ENCODE data around the gene PPP1R12B. TPM values are rescaled to one million over a fixed set of nuclear protein-coding genes. Genes with fewer than 3 reads are reported as not detected.
"Not testable (repeated sequence)": the region's sequence is repeated elsewhere in the genome, so short reads cannot be mapped to it uniquely, and the experiment has no call there.

Gene PPP1R12B
- total RNA-seq, 1 experiment from 2014 or later = 17.0 TPM

- no peak for DNase-seq (ENCODE audit: low spot score)
- H3K36me3 ChIP-seq (ENCODE audit: insufficient read depth, low read length, poor library complexity, severe bottlenecking) = no peaks in the 10 kb centered on the region
- no peak overlapping the region for H3K27ac ChIP-seq (ENCODE audit: low read depth, low read length, poor library complexity, severe bottlenecking)
- POLR2A ChIA-PET (ENCODE audit: low non-redundant PET) = no interaction called here
- H3K4me3 ChIP-seq (ENCODE audit: low read depth, low read length, poor library complexity, severe bottlenecking) = no peak overlapping the region
- CTCF ChIA-PET = no interaction called here
- no TSS peak for BruUV-seq (replicated peaks)
- H3K27me3 ChIP-seq (replicated peaks; ENCODE audit: insufficient read depth, low read depth, low read length, poor library complexity) = no peaks in the 10 kb centered on the region
- H3K9me3 ChIP-seq (ENCODE audit: low read depth, low read length, poor library complexity, severe bottlenecking) = no peaks in the 10 kb centered on the region
- TF ChIP-seq CTCF (conservative IDR thresholded peaks at IDR 0.05; ENCODE audit: low read depth, low read length) (no peak), EZH2 (IDR thresholded peaks at IDR 0.05; ENCODE audit: borderline replicate concordance, low read depth, low read length, poor library complexity, severe bottlenecking) (no peak)
- H3K4me1 ChIP-seq (ENCODE audit: insufficient read depth, low read length, poor library complexity, severe bottlenecking) = no peaks in the 10 kb centered on the region
- intact Hi-C loops (cut with micrococcal nuclease; ENCODE audit: unreplicated experiment) = no loop called here
These were observed 173.4 kb downstream of the PPP1R12B start for GRCh38 chr1:202521886-202522285.

- CTCF ChIA-PET = interaction anchor here (1.2 kb wide), 1 partner anchor 52 kb away, joined by 3 read pairs; no protein-coding TSS in a partner anchor
- H3K27ac ChIP-seq (ENCODE audit: low read depth, low read length, poor library complexity, severe bottlenecking); BruUV-seq (replicated peaks); POLR2A ChIA-PET (ENCODE audit: low non-redundant PET); intact Hi-C loops (cut with micrococcal nuclease; ENCODE audit: unreplicated experiment); DNase-seq (ENCODE audit: low spot score); H3K4me1 ChIP-seq (ENCODE audit: insufficient read depth, low read length, poor library complexity, severe bottlenecking); H3K9me3 ChIP-seq (ENCODE audit: low read depth, low read length, poor library complexity, severe bottlenecking); H3K4me3 ChIP-seq (ENCODE audit: low read depth, low read length, poor library complexity, severe bottlenecking); H3K36me3 ChIP-seq (ENCODE audit: insufficient read depth, low read length, poor library complexity, severe bottlenecking); H3K27me3 ChIP-seq (replicated peaks; ENCODE audit: insufficient read depth, low read depth, low read length, poor library complexity): not testable (repeated sequence)
These were observed 177.6 kb downstream of the PPP1R12B start for GRCh38 chr1:202526056-202526455.

GRCh38 chr1:202528096-202528722, 179.7 kb downstream of the PPP1R12B start:
- H3K9me3 ChIP-seq (ENCODE audit: low read depth, low read length, poor library complexity, severe bottlenecking); DNase-seq (ENCODE audit: low spot score); POLR2A ChIA-PET (ENCODE audit: low non-redundant PET); CTCF ChIA-PET; H3K4me1 ChIP-seq (ENCODE audit: insufficient read depth, low read length, poor library complexity, severe bottlenecking); intact Hi-C loops (cut with micrococcal nuclease; ENCODE audit: unreplicated experiment); H3K4me3 ChIP-seq (ENCODE audit: low read depth, low read length, poor library complexity, severe bottlenecking); BruUV-seq (replicated peaks); H3K27me3 ChIP-seq (replicated peaks; ENCODE audit: insufficient read depth, low read depth, low read length, poor library complexity); H3K27ac ChIP-seq (ENCODE audit: low read depth, low read length, poor library complexity, severe bottlenecking); H3K36me3 ChIP-seq (ENCODE audit: insufficient read depth, low read length, poor library complexity, severe bottlenecking): not testable (repeated sequence)

GRCh38 chr1:202530686-202531085, 182.2 kb downstream of the PPP1R12B start:
- H3K36me3 ChIP-seq (ENCODE audit: insufficient read depth, low read length, poor library complexity, severe bottlenecking); H3K27me3 ChIP-seq (replicated peaks; ENCODE audit: insufficient read depth, low read depth, low read length, poor library complexity); H3K4me3 ChIP-seq (ENCODE audit: low read depth, low read length, poor library complexity, severe bottlenecking); intact Hi-C loops (cut with micrococcal nuclease; ENCODE audit: unreplicated experiment); H3K27ac ChIP-seq (ENCODE audit: low read depth, low read length, poor library complexity, severe bottlenecking); POLR2A ChIA-PET (ENCODE audit: low non-redundant PET); BruUV-seq (replicated peaks); CTCF ChIA-PET; H3K4me1 ChIP-seq (ENCODE audit: insufficient read depth, low read length, poor library complexity, severe bottlenecking); DNase-seq (ENCODE audit: low spot score); H3K9me3 ChIP-seq (ENCODE audit: low read depth, low read length, poor library complexity, severe bottlenecking): not testable (repeated sequence)

- no peak for TF ChIP-seq CTCF (conservative IDR thresholded peaks at IDR 0.05; ENCODE audit: low read depth, low read length)
- no peak for TF ChIP-seq EZH2 (IDR thresholded peaks at IDR 0.05; ENCODE audit: borderline replicate concordance, low read depth, low read length, poor library complexity, severe bottlenecking)
- Histone ChIP-seq H3K36me3 (ENCODE audit: insufficient read depth, low read length, poor library complexity, severe bottlenecking) (no peaks in the 10 kb centered on the region), H3K27ac (ENCODE audit: low read depth, low read length, poor library complexity, severe bottlenecking) (no peak overlapping the region), H3K4me3 (ENCODE audit: low read depth, low read length, poor library complexity, severe bottlenecking) (no peak overlapping the region), H3K4me1 (ENCODE audit: insufficient read depth, low read length, poor library complexity, severe bottlenecking) (no peaks in the 10 kb centered on the region), H3K9me3 (ENCODE audit: low read depth, low read length, poor library complexity, severe bottlenecking) (no peaks in the 10 kb centered on the region), H3K27me3 (replicated peaks; ENCODE audit: insufficient read depth, low read depth, low read length, poor library complexity) (no peaks in the 10 kb centered on the region)
- ChIA-PET CTCF (no interaction called here), POLR2A (ENCODE audit: low non-redundant PET) (no interaction called here)
- BruUV-seq (replicated peaks) = TSS peak; percentile 64
- no peak for DNase-seq (ENCODE audit: low spot score)
- intact Hi-C loops (cut with micrococcal nuclease; ENCODE audit: unreplicated experiment) = no loop called here
These were observed 182.9 kb downstream of the PPP1R12B start for GRCh38 chr1:202531472-202531811.

GRCh38 chr1:202531812-202532616, 183.5 kb downstream of the PPP1R12B start:
- H3K4me3 ChIP-seq (ENCODE audit: low read depth, low read length, poor library complexity, severe bottlenecking); H3K27ac ChIP-seq (ENCODE audit: low read depth, low read length, poor library complexity, severe bottlenecking); H3K9me3 ChIP-seq (ENCODE audit: low read depth, low read length, poor library complexity, severe bottlenecking); CTCF ChIA-PET; intact Hi-C loops (cut with micrococcal nuclease; ENCODE audit: unreplicated experiment); BruUV-seq (replicated peaks); H3K4me1 ChIP-seq (ENCODE audit: insufficient read depth, low read length, poor library complexity, severe bottlenecking); H3K27me3 ChIP-seq (replicated peaks; ENCODE audit: insufficient read depth, low read depth, low read length, poor library complexity); H3K36me3 ChIP-seq (ENCODE audit: insufficient read depth, low read length, poor library complexity, severe bottlenecking); POLR2A ChIA-PET (ENCODE audit: low non-redundant PET): not testable (repeated sequence)
- peak; percentile 17 for DNase-seq (ENCODE audit: low spot score)

Measured in A673 (cell line).